Measurements from ENCODE around the gene RMP24.
A peak's percentile ranks its signal among the peaks of the same experiment; 100 is the strongest.
"Not testable (repeated sequence)": the region's sequence is repeated elsewhere in the genome, so short reads cannot be mapped to it uniquely, and the experiment has no call there.

RMP24 gene

GRCh38 chr18:35972197-35973000 lies at the start of gene RMP24:
RMP24 (plus strand) TSS chr18:35972679.
- DNase-seq = peak; percentile 95

- DNase-seq = no peak
These were observed 48.4 kb upstream of the RMP24 start for GRCh38 chr18:35923939-35924684.

DNA sequence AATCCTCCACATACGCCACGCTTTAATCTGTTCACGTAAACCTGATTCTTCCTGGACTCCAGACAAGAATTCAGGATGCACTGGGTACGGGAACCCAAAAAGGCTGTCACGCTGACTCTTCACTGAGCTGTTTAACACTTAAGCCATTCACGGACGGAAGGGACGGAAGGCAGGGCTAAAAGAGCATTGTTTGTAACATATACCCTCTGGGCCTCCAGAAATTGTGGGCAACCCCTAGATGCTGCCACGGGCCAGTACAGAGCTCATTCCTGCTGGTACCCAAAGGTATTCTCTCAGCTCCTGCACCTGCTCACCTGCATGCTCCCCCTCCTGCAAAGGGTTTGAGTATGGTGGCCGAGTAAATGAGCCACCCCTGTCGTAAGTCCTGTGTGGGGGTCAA lies 45.6 kb upstream of the RMP24 start:
- no peak for DNase-seq

DNA sequence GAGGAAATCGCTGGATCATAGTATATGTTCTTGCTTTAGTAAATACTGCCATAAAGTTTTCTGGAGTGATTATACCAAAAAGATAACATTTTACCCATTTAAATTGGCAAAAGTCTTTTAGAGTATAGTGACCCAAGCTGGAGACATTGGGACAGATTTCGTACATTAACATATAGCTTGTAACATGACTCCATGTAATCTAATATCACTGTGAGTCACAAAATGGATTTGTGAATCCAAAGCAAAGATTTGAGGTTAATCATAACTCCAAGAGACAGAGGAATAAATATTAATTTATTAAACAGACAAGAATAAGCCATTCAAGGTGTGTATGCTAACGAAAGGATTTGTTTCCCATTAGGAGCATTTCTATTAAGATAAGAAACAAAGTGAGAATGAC lies 45.0 kb upstream of the RMP24 start:
- no peak for DNase-seq

DNA sequence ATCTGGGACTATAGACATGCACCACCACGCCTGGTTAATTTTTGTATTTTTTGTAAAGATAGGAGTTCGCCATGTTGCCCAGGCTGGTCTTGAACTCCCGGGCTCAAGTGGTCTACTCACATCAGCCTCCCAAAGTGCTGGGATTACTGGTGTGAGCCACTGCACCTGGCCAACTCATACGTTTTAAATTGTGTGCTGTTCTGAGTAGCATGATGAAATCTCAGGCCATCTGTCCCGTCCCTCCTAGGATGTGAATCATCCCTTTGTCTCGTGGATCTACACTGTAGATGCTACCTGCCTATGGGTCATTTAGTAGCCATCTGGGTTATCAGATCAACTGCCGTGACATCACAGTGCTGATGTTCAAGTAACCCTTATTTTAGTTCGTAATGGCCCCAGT lies 38.5 kb upstream of the RMP24 start:
- no peak for DNase-seq

DNA sequence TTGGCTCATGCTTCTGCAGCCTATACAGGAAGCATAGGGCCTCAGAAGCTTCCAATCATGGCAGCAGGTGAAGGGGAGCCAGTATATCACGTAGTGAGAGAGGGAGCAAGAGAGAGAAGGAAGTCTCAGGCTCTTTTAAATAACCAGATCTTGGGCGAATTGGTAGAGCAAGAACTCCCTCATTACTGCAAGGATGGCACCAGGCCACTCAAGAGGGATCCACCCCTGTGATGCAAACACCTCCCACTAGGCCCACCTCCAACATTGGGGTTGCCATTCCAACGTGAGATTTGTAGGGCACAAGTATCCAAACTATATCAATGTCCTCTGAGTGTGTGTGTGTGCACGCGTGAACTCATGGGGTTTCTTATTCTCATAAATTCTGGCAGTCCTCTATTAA lies 37.6 kb upstream of the RMP24 start:
- no peak for DNase-seq

DNA sequence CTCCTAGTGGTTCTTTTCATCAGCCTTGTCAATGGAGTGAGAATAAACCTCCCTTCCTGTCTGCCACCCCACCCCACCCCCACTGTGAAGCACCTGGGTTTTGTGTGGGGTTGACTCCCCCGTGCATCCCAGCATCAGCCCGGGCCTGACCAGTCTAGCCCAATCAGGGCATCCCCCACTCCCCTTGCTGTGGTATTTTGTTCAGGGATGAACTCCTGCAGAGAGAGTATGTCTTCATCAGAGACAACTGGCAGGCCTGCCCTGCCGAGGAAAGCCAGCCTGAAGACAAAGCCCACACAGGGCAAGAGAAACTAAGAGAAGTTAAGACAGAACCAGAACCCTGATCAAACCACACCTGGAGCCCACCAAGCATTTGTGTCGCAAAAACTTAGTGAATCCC lies 36.7 kb upstream of the RMP24 start:
- DNase-seq = no peak

GRCh38 chr18:35936951-35937350 lies 35.5 kb upstream of the RMP24 start:
- no peak for DNase-seq

DNA sequence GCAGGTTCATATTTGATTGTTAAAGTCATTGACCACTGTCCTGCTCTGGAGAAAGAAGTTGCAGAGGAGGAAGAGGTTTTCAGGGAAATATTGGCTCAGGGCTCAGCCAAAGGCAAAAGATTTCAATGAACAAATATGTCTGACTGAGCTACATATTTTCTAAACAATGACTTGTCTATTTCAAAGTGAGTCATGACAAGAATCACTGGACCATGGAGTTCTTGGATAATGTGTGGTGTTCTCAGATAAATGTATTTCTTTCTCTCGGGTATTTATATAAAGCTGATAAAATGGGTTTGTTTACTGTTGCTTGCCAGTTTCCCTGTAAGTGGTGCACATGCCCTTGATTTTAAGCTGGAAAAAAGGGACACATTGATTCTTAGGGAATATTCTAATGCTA lies 34.3 kb upstream of the RMP24 start:
- no peak for DNase-seq

GRCh38 chr18:35938562-35938961 lies 33.9 kb upstream of the RMP24 start:
- DNase-seq = no peak

GRCh38 chr18:35939138-35939537 lies 33.3 kb upstream of the RMP24 start:
- no peak for DNase-seq

GRCh38 chr18:35941299-35941698 lies 31.2 kb upstream of the RMP24 start:
- no peak for DNase-seq

- no peak for DNase-seq
These were observed 30.3 kb upstream of the RMP24 start for GRCh38 chr18:35942133-35942532.

- DNase-seq = no peak
These were observed 29.8 kb upstream of the RMP24 start for GRCh38 chr18:35942661-35943060.

DNA sequence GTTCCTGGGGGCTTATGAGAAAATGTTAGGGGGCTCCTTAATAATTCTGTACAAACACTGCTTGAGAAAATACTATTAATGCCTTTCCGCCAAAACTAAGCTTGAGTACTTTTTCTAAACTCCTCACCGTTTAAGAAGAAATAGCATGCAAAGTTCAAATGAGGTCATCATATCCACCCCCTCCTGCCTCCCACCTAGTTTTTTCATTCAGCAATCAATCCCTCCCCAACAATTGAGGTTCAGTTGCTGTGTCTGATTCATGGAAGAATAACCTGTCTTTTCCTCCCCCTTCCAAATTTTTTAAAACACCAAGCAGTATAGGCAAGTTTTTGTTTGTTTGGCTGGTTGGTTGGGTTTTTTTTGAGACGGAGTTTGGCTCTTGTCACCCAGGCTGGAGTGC lies 24.4 kb upstream of the RMP24 start:
- DNase-seq = no peak

DNA sequence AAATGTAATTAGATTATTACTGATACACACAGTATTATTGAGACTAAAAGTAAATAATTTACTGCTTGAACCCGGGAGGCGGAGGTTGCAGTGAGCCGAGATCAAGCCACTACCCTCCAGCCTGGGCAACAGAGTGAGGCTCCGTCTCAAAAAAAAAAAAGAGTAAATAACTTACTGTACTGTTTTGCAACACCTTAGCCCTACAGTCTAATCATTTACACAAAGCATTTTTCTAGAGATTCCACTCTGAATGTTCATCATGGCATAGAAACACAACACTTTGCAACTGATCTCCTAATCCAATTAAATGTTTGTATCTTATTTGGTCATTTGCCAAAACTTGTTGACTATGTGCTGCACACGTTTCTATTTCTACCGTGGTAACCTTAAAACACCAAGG lies 23.4 kb upstream of the RMP24 start:
- no peak for DNase-seq

DNA sequence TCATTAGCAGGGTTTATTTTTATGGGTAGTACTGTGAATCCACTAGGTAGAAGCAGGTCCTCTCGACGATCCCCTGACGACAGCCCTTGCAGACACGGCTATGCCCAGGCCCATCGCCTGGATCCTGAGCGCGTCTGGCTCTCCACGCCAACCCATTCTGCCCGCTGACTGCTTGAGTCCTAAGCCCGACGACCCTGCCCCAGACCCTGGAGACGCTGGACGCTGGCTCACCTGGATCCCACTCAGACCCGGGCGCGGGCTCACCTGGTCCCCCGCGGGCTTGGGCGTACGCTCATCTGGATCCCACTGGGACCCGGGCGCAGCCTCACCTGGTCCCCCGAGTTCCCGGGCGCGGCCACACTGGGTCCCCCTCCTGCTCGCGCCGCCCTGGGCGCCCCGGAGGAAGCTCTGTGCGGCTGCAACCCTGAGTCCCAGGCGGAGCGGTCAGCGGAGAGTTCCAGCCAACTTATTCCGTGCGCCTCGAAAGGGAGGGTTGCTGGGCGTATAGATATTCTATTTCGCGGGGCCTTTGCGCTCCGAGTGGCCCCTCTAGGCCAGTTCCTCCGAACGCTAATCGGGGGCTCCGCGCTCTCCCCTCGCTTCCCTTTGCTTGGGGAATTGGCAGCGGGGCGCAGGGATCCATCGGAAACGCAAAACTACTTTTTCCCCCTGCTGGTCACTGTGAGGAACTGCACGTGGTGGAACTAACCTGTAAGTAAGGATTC lies 22.4 kb upstream of the RMP24 start:
- DNase-seq = peak; percentile 64

DNA sequence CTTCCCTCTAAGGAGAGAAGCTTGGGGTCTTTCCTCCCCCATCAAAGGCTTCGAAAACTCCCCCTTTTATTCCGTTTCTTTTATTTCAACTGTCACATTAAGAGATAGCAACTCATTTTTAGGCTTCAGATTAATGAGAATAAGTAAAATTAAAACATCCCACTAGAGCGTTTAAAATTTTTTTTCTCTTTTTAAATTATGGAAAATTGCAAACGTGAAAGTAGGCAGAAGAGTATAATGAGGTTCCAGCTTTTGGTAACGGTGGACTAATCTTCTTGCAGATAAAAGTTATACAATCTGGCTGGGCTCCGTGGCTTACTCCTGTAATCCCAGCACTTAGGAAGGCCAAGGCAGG lies 21.9 kb upstream of the RMP24 start:
- no peak for DNase-seq

GRCh38 chr18:35953688-35954087 lies 18.8 kb upstream of the RMP24 start:
- DNase-seq = no peak

DNA sequence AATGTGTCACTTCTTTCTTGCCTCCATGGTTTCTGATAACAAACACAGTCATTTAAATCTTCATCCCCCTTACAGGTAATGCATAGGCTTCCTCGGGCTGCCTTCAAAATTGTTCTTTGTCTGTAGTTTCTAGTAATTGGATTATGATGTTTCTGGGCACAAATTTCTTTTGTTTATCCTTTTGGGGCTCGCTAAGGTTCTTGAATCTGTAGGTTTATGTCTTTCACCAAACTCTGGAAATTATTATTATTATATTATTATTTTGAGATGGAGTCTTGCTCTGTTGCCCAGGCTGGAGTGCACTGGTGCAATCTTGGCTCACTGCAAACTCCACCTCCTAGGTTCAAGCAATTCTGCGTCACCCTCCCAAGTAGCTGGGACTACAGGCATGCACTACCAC lies 16.3 kb upstream of the RMP24 start:
- DNase-seq = no peak

GRCh38 chr18:35962320-35962719 lies 10.2 kb upstream of the RMP24 start:
- DNase-seq = no peak

DNA sequence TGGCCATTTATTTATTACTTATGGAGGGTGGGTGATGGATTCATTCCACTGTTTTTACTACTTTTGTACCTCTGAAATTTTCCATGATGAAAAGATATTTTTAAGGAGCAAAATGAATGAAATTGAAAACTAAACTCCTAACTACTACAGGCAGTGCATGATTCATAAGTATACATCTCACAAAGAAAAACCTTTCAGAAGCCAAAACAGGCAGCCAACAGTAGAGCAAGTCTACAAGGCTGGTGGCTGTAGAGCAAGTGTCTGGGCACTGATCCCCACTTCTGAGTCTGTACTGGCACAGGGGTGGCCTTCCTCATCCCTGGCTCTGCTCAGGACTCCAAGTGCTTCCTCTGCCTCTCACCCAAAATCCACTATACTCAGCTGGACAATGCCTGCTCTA lies 8.2 kb upstream of the RMP24 start:
- DNase-seq = no peak

DNA sequence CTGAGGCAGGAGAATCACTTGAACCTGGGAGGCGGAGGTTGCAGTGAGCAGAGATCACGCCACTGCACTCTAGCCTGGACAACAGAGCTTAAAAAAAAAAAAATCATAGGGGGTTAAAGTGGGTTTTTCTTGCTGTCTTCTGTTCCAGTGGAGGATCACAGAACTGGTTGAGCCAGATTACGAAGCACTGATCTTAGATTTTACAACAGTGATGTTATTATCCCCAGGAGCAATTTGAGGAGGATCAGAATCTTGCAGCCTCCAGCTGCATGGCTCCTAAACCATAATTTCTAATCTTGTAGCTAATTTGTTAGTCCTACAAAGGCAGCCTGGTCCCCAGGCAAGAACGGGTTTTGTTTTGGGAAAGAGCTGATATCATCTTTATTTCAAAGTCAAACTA lies 4.6 kb upstream of the RMP24 start:
- not testable (repeated sequence) for DNase-seq

GRCh38 chr18:35968278-35968880 lies 4.1 kb upstream of the RMP24 start:
- DNase-seq = no peak
